Left ventricle myocardium superior (tissue), 1 donor: ENCODE data around the gene TAF1A. TPM values are rescaled to one million over a fixed set of nuclear protein-coding genes. Genes with fewer than 3 reads are reported as not detected.
"Not testable (repeated sequence)": the region's sequence is repeated elsewhere in the genome, so short reads cannot be mapped to it uniquely, and the experiment has no call there.

ENCODE experiments used
- ATAC-seq: fragments of 200-7000 bp; cut with Tn5 transposase; one replicate; pipeline ENCODE4 v1.9.1; 2020; ENCODE audit warnings: mild to moderate bottlenecking, moderate library complexity
- DNase-seq: peaks from one replicate; pipeline ENCODE4 v3.0.0-alpha.2; 2020
- intact Hi-C: fragments of 100-400 bp; cut with micrococcal nuclease; formaldehyde crosslinking; loops from one replicate; pipeline ENCODE4 v1.11.0; 2022
- long read RNA-seq: library from polyadenylated mRNA; unstranded; transcript quantifications from one replicate; pipeline ENCODE4 v2.0.0, GENCODE V29; 2021
- total RNA-seq: library from RNA; stranded (reverse); fragmentation: NEBNext Ultra II Directional; extraction: Animal tissue kit (Norgen Biotek cat#: 25700); gene quantifications from one replicate; pipeline ENCODE4 v1.2.1, GENCODE V29; 2021
- donor health status: DM: no; HTN: yes; CAD: no; lungs with severe emphysema.

TAF1A gene
- 2.6 TPM for total RNA-seq
- long read RNA-seq, partial matches to known transcripts, result 0 of 2 reads
- long read RNA-seq, other reads (novel, unspliced or antisense), result 0 of 2 reads

DNA sequence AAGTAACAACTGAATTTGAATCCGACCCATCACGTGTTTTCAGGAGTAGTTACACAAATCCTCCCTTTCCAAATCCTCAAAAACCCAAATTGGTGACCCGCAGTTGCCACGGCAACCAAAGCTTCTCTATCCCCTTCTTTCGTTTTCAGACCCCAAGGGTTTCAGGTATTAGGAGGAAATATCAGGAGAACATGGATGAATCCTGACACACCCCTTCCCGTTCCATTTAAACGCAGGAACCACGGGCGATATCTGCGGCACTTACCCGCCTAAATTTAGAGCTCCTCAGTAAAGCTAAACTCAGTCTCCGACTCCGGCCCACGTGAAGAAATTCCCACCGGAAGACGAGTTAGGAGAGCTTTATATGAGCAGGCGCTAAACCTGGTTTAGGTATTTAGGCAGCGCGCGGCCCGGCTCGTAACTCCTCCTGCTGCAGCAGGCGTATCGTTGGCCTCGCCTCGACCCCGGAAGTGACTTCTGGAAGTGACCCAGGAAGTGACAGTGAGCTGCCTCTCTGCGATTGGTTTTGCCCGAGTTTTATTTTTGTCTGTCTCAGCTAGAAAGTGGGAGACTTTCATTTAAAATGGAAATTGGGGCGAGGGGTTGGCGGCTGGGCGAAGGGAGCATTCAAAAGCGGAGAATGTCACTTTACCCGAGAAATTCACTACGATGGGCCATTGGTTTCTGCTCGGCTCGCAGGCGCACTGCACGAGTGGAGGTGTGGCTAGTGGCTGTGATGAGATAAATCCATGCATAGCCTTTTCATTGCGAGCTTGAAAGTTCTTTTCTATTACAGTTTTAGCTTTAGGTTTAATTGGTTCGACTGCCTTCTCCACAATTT lies at the start of gene TAF1A:
TSS of gene TAF1A (minus strand) at position 472 of the 841 bp plus-strand sequence.
- ATAC-seq, result peak; percentile 99
- intact Hi-C loops, result no loop called here
- peak; percentile 88 for DNase-seq

- DNase-seq, result no peak
Observed at GRCh38 chr1:222634180-222635013, 44.7 kb upstream of the TAF1A start.

DNA sequence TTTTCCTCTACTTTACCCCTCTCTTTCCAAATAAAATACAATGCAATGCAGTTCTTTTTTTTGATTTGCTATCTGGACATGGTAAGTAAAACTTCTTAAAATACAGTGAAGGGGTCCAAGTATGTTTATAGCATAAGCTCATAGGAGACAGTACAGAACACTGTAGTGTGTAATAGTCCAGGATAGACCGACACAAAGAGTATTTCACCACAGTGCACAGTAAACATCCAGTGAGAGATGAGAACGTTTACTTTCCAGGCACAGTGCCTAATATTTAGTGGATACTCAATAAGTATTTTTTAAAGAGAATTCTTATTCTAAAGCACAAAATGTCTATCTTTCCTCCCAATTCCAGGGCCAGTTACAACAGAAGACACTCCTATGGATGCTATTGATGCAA lies 43.0 kb upstream of the TAF1A start:
- no peak for DNase-seq
- intact Hi-C loops, result loop anchor here (5.0 kb wide), 1 partner anchor 165 kb away; no protein-coding TSS in a partner anchor
- no peak for ATAC-seq

More at GRCh38 chr1:222634180-222635013, 44.7 kb upstream of the TAF1A start:
- intact Hi-C loops, result loop anchor here (5.0 kb wide), 1 partner anchor 167 kb away; no protein-coding TSS in a partner anchor
- ATAC-seq, result peak; percentile 72

DNA sequence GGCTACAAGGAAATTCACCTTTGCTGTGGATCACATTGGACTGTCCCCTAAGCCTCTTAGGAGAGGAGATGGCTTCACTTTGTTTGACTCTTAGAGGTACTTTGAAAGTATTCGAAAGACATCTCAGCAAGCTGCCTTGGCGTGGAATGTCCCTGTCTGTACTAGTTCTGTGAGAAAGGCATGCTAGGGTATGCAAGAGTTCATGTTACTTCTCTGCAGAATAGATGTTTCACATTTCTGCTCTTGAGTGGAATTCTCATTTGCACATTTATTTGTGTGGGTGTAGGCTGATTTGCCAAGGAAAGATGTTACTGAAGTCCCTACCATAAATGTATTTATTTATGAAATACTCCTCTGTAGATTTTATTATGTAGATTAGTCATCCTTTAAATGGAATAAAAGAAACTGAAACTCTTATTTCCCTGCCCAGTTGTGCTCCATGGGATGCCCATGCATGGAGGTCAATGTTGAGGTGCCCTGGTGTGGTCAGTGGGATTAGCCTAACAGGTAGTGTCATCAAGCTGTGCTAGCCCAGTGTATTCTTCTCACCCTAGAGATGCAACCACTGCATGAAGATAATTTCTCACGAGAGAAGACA lies 42.0 kb upstream of the TAF1A start:
- DNase-seq, result no peak
- ATAC-seq, result no peak
- intact Hi-C loops, result loop anchor here (5.0 kb wide), 1 partner anchor 164 kb away; no protein-coding TSS in a partner anchor

DNA sequence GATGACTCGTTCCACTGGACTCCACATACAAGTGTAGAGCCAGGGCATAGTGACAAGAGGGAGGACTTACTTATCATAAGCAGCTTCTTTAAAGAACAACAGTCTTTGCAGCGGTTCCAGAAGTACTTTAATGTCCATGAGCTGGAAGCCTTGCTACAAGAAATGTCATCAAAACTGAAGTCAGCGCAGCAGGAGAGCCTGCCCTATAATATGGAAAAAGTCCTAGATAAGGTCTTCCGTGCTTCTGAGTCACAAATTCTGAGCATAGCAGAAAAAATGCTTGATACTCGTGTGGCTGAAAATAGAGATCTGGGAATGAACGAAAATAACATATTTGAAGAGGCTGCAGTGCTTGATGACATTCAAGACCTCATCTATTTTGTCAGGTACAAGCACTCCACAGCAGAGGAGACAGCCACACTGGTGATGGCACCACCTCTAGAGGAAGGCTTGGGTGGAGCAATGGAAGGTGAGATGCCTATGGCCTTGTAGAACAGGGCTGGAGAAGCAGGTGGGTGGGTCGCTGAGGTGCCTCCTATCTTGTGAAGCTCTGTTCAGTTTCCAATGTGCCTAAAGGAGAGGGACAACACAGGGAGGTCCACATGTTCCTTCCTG lies 40.3 kb upstream of the TAF1A start:
- ATAC-seq (no peak), DNase-seq (no peak)
- intact Hi-C loops, result loop anchor here (5.0 kb wide), 1 partner anchor 163 kb away; no protein-coding TSS in a partner anchor

- intact Hi-C loops, result no loop called here
- ATAC-seq (peak; percentile 85), DNase-seq (no peak)
Observed at GRCh38 chr1:222627232-222627631, 37.5 kb upstream of the TAF1A start.

GRCh38 chr1:222624214-222624613 lies 34.5 kb upstream of the TAF1A start:
- ATAC-seq, result peak; percentile 71
- intact Hi-C loops, result no loop called here
- no peak for DNase-seq

DNA sequence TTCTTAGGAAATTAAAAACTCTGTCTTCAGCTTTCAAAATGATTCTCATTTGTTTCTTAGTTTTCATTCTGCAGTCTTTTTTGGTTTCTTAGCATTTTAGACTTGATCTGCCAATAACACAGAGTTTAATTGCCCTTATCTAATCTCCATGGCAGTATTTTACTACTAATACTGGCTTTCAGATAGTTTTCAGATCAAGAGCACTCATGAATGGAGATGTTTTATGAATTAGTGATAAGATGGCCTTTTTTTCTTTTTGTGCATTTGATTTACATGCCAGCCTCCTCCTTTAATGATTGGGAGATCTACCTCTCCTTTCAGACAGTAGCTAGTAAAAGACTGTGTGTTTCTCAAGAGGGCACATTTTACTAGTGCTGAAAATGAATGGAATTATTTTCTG lies 33.7 kb upstream of the TAF1A start:
- intact Hi-C loops, result no loop called here
- no peak for DNase-seq
- no peak for ATAC-seq

DNA sequence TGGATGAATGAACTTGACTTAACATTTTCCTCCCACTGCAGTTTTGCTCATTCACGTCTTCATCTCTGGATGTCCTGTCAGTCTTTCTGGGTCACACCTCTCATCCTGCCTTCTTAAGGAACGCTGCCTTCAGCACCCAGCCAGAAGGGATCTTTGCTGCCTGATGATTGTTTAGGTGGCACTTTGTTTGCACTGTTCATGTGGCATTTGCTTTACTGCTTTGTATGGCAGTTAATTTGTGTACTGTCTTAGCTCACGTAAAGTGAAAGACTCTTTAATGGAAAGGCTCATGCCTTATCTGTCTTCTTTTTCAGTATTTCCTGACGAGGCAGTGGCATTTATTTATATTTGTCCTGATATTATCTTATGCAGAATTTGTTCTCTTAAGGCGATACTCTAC lies 33.0 kb upstream of the TAF1A start:
- ATAC-seq, result no peak
- intact Hi-C loops, result no loop called here
- no peak for DNase-seq

- ATAC-seq (no peak), DNase-seq (no peak)
- intact Hi-C loops, result no loop called here
Observed at GRCh38 chr1:222620566-222620965, 30.8 kb upstream of the TAF1A start.

- intact Hi-C loops, result no loop called here
- DNase-seq (peak; percentile 42), ATAC-seq (peak; percentile 28)
Observed at GRCh38 chr1:222618880-222619596, 29.3 kb upstream of the TAF1A start.

DNA sequence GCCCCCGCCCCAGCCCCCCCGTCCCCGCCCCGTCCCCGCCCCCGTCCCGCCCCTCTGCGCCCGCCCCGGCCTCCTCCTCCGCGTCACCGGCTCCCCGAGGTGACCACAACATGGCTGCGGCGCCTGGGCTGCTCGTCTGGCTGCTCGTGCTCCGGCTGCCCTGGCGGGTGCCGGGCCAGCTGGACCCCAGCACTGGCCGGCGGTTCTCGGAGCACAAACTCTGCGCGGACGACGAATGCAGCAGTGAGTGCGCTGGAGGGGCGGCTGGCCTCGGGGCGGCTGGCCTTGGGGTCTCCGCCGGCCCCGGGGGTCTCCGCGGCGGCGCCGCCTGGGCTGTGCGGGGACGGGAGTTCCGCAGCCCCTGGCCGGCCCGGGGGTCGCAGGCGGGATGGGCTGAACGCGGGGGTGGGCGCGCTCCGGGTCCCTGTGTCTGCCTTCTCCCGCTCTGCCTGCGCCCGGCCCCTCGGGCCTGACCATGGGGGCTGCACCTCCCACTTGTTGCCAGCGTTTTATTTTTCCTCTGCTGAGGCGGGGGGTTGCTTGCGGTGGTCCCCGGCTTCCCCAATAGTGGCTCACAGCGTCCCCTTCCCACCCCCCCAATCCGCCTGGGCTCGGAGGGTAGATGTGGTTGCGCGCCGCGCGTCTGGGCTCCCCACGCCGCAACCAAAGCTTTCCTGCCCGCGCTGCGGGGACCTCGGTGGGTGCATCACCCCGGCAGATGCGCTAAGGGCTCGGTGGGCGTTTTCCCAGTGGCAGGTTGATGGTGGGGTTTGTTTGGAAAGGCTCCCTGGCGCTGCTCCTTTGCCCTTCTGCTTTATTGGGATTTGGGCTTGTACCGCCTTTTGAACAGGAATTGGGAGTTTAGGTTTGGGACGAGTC lies 28.5 kb upstream of the TAF1A start, which contains the start of gene MIA3:
TSS of gene MIA3 (plus strand) at position 97 of the 879 bp plus-strand sequence. CDS start at position 111, 14 bp downstream.
- ATAC-seq, result peak; percentile 82
- peak; percentile 91 for DNase-seq
- intact Hi-C loops, result no loop called here

DNA sequence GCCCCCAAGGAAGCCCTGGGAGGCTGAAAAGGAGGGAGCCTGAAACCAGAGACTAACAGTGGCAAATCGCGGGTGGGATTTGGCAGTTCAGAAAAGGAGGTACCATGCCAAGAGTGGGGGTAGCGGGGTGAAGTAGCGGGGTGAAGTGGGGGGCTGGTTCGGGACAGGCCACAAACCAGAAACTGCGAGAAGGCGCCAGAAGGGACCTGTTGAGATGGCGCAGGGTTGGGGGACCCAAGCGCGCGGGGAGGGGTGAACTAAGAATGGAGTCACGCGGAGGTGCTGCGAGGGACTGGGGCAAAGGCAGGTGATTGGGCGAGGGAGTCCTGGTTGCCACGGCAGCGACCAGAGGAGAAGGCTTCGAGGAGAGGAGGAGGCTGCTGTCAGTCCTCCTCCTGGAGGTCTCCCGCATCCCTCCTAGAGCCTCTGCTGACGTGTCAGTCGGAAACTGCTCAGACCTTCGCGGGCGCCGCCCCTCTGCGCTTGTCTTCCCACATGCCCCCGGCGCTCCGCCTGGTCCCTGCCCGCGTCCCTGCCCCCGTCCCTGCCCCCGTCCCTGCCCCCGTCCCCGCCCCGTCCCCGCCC lies 27.7 kb upstream of the TAF1A start:
- peak; percentile 96 for DNase-seq
- intact Hi-C loops, result no loop called here
- ATAC-seq, result peak; percentile 95

DNA sequence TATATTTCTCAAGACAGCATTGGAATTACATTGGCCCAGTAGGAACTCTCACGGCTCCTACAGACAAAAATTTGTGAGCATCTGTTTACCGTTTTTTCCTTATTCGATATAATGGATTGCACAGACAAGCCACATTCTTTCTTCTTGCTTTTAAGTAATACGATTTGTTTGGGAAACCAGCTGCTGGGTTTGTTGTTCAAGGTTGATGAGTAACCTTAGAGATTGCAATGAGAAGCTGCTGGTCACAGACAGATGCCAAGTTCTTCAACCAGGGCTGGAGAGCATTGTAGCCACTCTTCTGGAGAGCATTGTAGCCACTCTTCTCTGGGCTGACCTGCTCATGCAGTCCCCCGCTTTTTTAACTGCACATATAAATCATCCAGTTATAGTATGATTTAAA lies 26.8 kb upstream of the TAF1A start:
- intact Hi-C loops, result no loop called here
- DNase-seq (no peak), ATAC-seq (no peak)

DNA sequence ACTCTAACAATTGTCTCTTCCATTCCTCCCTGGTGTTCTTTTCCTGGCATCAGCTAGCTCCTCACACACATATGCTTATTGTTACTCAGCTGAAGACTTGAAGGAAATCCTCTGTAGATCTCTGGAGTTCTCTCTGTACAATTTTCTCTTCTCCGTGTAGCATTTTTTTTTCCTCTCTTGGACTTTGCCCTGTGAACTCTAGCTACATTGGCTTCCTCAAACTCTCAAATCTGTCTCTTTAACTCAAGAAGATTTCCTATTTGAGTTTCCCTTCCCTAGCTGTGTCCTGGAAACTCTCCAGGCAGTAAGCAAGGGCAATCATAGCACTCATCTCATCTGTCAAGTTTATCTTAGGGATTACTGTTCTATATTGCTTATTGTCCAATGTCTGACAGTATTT lies 23.9 kb upstream of the TAF1A start:
- ATAC-seq, result no peak
- intact Hi-C loops, result no loop called here
- DNase-seq, result no peak

- intact Hi-C loops, result no loop called here
- ATAC-seq (no peak), DNase-seq (no peak)
Observed at GRCh38 chr1:222610728-222611127, 21.0 kb upstream of the TAF1A start.

DNA sequence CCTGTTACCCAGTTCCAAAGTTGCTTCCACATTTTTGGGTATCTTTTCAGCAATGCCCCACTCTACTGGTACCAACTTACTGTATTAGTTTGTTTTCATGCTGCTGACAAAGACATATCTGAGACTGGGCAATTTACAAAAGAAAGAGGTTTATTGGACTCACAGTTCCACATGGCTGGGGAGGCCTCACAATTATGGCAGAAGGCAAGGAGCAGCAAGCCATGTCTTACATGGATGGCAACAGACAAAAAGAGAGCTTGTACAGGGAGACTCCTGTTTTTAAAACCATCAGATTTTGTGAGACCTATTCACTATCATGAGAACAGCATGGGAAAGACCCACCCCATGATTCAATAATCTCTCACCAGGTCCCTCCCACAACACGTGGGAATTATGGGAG lies 19.4 kb upstream of the TAF1A start:
- ATAC-seq, DNase-seq, intact Hi-C loops: not testable (repeated sequence)
